Liver (tissue), 9 donors: ENCODE data around the gene STARD3. TPM values are rescaled to one million over a fixed set of nuclear protein-coding genes. Genes with fewer than 3 reads are reported as not detected.

Experiments
- DNase-seq: peaks from one replicate; pipeline ENCODE4 v3.0.0-alpha.2; 2017; ENCODE audit warnings: low spot score
- H3K27ac ChIP-seq, 2 donors: one replicate each; pipeline ENCODE4 v1.7.0; 2013; ENCODE audit warnings: inconsistent platforms in 2 of 2, low read length in 2 of 2, control low read depth in 1 of 2, low read depth in 1 of 2, mild to moderate bottlenecking in 1 of 2
- H3K27me3 ChIP-seq, 4 donors: one replicate each; pipeline versions ENCODE4 v1.6.1 to v1.7.0; 2013; ENCODE audit warnings: low read length in 3 of 4, inconsistent platforms in 1 of 4, mild to moderate bottlenecking in 1 of 4, moderate library complexity in 1 of 4; ENCODE audit not compliant: control insufficient read depth in 4 of 4, insufficient read depth in 4 of 4
- H3K36me3 ChIP-seq, 4 donors: one replicate each; pipeline versions ENCODE4 v1.6.1 to v1.7.0; 2013; ENCODE audit warnings: low read length in 3 of 4, mild to moderate bottlenecking in 3 of 4, low read depth in 1 of 4, moderate library complexity in 1 of 4; ENCODE audit not compliant: control insufficient read depth in 4 of 4, insufficient read depth in 3 of 4
- H3K4me1 ChIP-seq, 4 donors: one replicate each; pipeline versions ENCODE4 v1.6.1 to v1.7.0; 2013; ENCODE audit warnings: low read length in 3 of 4, mild to moderate bottlenecking in 3 of 4, moderate library complexity in 1 of 4; ENCODE audit not compliant: control insufficient read depth in 4 of 4, insufficient read depth in 4 of 4
- H3K4me3 ChIP-seq, 3 donors: one replicate each; pipeline versions ENCODE4 v1.6.1 to v1.7.0; 2013; ENCODE audit warnings: low read length in 3 of 3, control low read depth in 1 of 3, low read depth in 1 of 3, mild to moderate bottlenecking in 1 of 3
- H3K9ac ChIP-seq, 2 donors: one replicate each; pipeline ENCODE4 v1.7.0; 2013; ENCODE audit warnings: low read length in 2 of 2, mild to moderate bottlenecking in 2 of 2, moderate library complexity in 2 of 2, control low read depth in 1 of 2, low read depth in 1 of 2
- H3K9me3 ChIP-seq, 4 donors: one replicate each; pipeline versions ENCODE4 v1.6.1 to v1.7.0; 2013; ENCODE audit warnings: low read length in 3 of 4; ENCODE audit not compliant: control insufficient read depth in 4 of 4
- CTCF ChIP-seq: fragments of 150-350 bp; IDR thresholded peaks from 2 replicates; pipeline ENCODE4 v1.5.1; 2017; ENCODE audit warnings: improper control_type of control experiment, low read depth, low read length; ENCODE audit not compliant: missing input control
- EGR1 ChIP-seq, 2 donors: IDR thresholded peaks; 2 replicates each; pipeline ENCODE4 v1.6.1; 2016 to 2018; ENCODE audit warnings: antibody characterized with exemption in 2 of 2, low read depth in 2 of 2
- FOXA1 ChIP-seq: IDR thresholded peaks from 2 replicates; pipeline ENCODE4 v1.6.1; 2016; ENCODE audit warnings: antibody characterized with exemption
- FOXA2 ChIP-seq: IDR thresholded peaks from 2 replicates; pipeline ENCODE4 v1.6.1; 2016; ENCODE audit warnings: antibody characterized with exemption
- GABPA ChIP-seq, 2 donors: IDR thresholded peaks in 1 of 2; conservative IDR thresholded peaks in 1 of 2; 2 replicates each; pipeline ENCODE4 v1.6.1; 2016; ENCODE audit warnings: antibody characterized with exemption in 2 of 2, mild to moderate bottlenecking in 1 of 2, moderate library complexity in 1 of 2
- HNF4A ChIP-seq, 2 donors: conservative IDR thresholded peaks; 2 replicates each; pipeline ENCODE4 v1.6.1; 2016; ENCODE audit warnings: antibody characterized with exemption in 2 of 2, mild to moderate bottlenecking in 2 of 2
- HNF4G ChIP-seq: IDR thresholded peaks from 2 replicates; pipeline ENCODE4 v1.6.1; 2016; ENCODE audit warnings: antibody characterized with exemption
- JUND ChIP-seq, 2 donors: IDR thresholded peaks; 2 replicates each; pipeline ENCODE4 v1.6.1; 2016; ENCODE audit warnings: antibody characterized with exemption in 2 of 2
- MAX ChIP-seq: IDR thresholded peaks from 2 replicates; pipeline ENCODE4 v1.6.1; 2016; ENCODE audit warnings: antibody characterized with exemption
- NR2F2 ChIP-seq: IDR thresholded peaks from 2 replicates; pipeline ENCODE4 v1.6.1; 2016; ENCODE audit warnings: antibody characterized with exemption
- RAD21 ChIP-seq, 2 donors: IDR thresholded peaks; 2 replicates each; pipeline ENCODE4 v1.6.1; 2016; ENCODE audit warnings: antibody characterized with exemption in 2 of 2, mild to moderate bottlenecking in 2 of 2
- REST ChIP-seq: IDR thresholded peaks from 2 replicates; pipeline ENCODE4 v1.6.1; 2016; ENCODE audit warnings: antibody characterized with exemption, mild to moderate bottlenecking
- RXRA ChIP-seq, 2 donors: IDR thresholded peaks; 2 replicates each; pipeline ENCODE4 v1.6.1; 2017 to 2018; ENCODE audit warnings: antibody characterized with exemption in 2 of 2, mild to moderate bottlenecking in 1 of 2
- YY1 ChIP-seq: IDR thresholded peaks from 2 replicates; pipeline ENCODE4 v1.6.1; 2016; ENCODE audit warnings: antibody characterized with exemption, mild to moderate bottlenecking
- ZBTB33 ChIP-seq: IDR thresholded peaks from 2 replicates; pipeline ENCODE4 v1.6.1; 2016; ENCODE audit warnings: antibody characterized with exemption
- WGBS: extraction: QIAGEN DNeasy Blood & Tissue Kit; methylation state at CpG from one replicate; pipeline ENCODE4 v1.1.7; 2013; 5-methylcytosine and 5-hydroxymethylcytosine counted together
- polyA plus RNA-seq, 2 donors: library from polyadenylated mRNA; stranded (reverse) in 1 of 2; unstranded in 1 of 2; fragments of 200-250 nt in 1 of 2; fragments of >200 nt in 1 of 2; fragmentation: Nextera tagmentation in 1 of 2; extraction: Ambion mirVana in 1 of 2; gene quantifications; one replicate each; pipeline versions ENCODE4 v1.2.1 to v1.2.3, GENCODE V29; 2013 to 2015
- total RNA-seq, 2 donors: library from RNA; depleted of rRNA; stranded (reverse); fragments of >200 nt; gene quantifications; one replicate each; pipeline ENCODE4 v1.2.3, GENCODE V29; 2014
- donor health status: healthy.
- donor health status: healthy.
- donor health status: healthy.
- donor health status: healthy.
- donor health status: healthy.

STARD3 gene
- total and polyA plus RNA-seq, 4 donors = 15.0 to 34.0 (median 23.2) TPM

- Histone ChIP-seq H3K9me3 (no peaks in the 10 kb centered on the region), H3K27ac (no peak overlapping the region), H3K4me1 (peaks cover 0 to 6% (median 5%) of the 10 kb centered on the region in 4 donors), H3K9ac (no peak overlapping the region), H3K36me3 (no peaks in the 10 kb centered on the region), H3K4me3 (no peak overlapping the region), H3K27me3 (peaks cover 0 to 12% (median 9%) of the 10 kb centered on the region in 4 donors)
- DNase-seq = no peak
- TF ChIP-seq HNF4A (conservative IDR thresholded peaks at IDR 0.05) = no peak
- TF ChIP-seq JUND (IDR thresholded peaks at IDR 0.05) = no peak
- TF ChIP-seq RXRA (IDR thresholded peaks at IDR 0.05) = no peak
- WGBS = 69% methylated on average over 3 of the region's 3 CpGs
Observed at GRCh38 chr17:39629494-39629880, 7.5 kb upstream of the STARD3 start.

- WGBS = 59% methylated on average over 12 of the region's 12 CpGs
- no peaks in the 10 kb centered on the region for H3K36me3 ChIP-seq
- no peak overlapping the region for H3K9ac ChIP-seq
- H3K27me3 ChIP-seq = peaks cover 0 to 11% (median 9%) of the 10 kb centered on the region in 4 donors
- no peaks in the 10 kb centered on the region for H3K9me3 ChIP-seq
- DNase-seq = no peak
- peaks cover 0 to 9% (median 5%) of the 10 kb centered on the region in 4 donors for H3K4me1 ChIP-seq
- no peak for TF ChIP-seq CTCF
- no peak overlapping the region for H3K4me3 ChIP-seq
- no peak overlapping the region for H3K27ac ChIP-seq
Observed at GRCh38 chr17:39629898-39630297, 7.0 kb upstream of the STARD3 start.

- Histone ChIP-seq H3K27ac (no peak overlapping the region), H3K4me1 (peaks cover 1 to 12% (median 7%) of the 10 kb centered on the region in 4 donors), H3K4me3 (no peak overlapping the region), H3K9ac (no peak overlapping the region), H3K36me3 (no peaks in the 10 kb centered on the region), H3K9me3 (no peaks in the 10 kb centered on the region), H3K27me3 (peaks cover 0 to 6% (median 3%) of the 10 kb centered on the region in 4 donors)
- TF ChIP-seq FOXA1 (no peak), RAD21 (IDR thresholded peaks at IDR 0.05) (no peak), HNF4G (no peak), MAX (no peak), NR2F2 (no peak), REST (no peak), GABPA (IDR thresholded peaks at IDR 0.05 in 1 of 2, conservative IDR thresholded peaks at IDR 0.05 in 1 of 2) (no peak), RXRA (IDR thresholded peaks at IDR 0.05) (no peak), HNF4A (conservative IDR thresholded peaks at IDR 0.05) (no peak), JUND (IDR thresholded peaks at IDR 0.05) (no peak), EGR1 (IDR thresholded peaks at IDR 0.05; ENCODE audit: low read depth in 2 of 2) (no peak), FOXA2 (no peak), ZBTB33 (no peak), YY1 (no peak)
- 31% methylated on average over 6 of the region's 6 CpGs for WGBS
- DNase-seq = no peak
Observed at GRCh38 chr17:39631403-39631802, 5.5 kb upstream of the STARD3 start.
